ENCODE measurements around the gene RUNX2. TPM values are rescaled to one million over a fixed set of nuclear protein-coding genes. Genes with fewer than 3 reads are reported as not detected.
A peak's percentile ranks its signal among the peaks of the same experiment; 100 is the strongest.

RUNX2 gene
- total RNA-seq, 1 experiment from 2014 or later: 3.8 TPM

GRCh38 chr6:45590696-45591184, 262.6 kb downstream of the RUNX2 start:
- no peaks in the 10 kb centered on the region for H3K27me3 ChIP-seq (ENCODE audit: low read length)
- peak overlapping the region; percentile 90 for H3K9ac ChIP-seq (ENCODE audit: low read length)
- H4K20me1 ChIP-seq (ENCODE audit: low read length): no peaks in the 10 kb centered on the region
- ATAC-seq (peak; percentile 31), DNase-seq (peak; percentile 35)
- H3K27ac ChIP-seq (ENCODE audit: low read length): peak overlapping the region; percentile 97
- POLR2A ChIA-PET (ENCODE audit: unreplicated experiment): interaction anchor here (0.7 to 0.8 kb wide), 2 partner anchors 16 to 172 kb away, joined by 3 to 9 read pairs; no protein-coding TSS in a partner anchor
- no peaks in the 10 kb centered on the region for H3K9me3 ChIP-seq (ENCODE audit: low read length)
- no peaks in the 10 kb centered on the region for H3K36me3 ChIP-seq (ENCODE audit: low read depth, low read length)
- peak overlapping the region; percentile 2; the same call in 1 of the 2 replicates for H3K4me3 ChIP-seq (ENCODE audit: low read length)
- no peaks in the 10 kb centered on the region for H3F3A ChIP-seq (ENCODE audit: low read length, unreplicated experiment)
- H3K4me2 ChIP-seq (ENCODE audit: low read length): peak overlapping the region; percentile 61
- intact Hi-C loops (cut with micrococcal nuclease): loop anchor here (1.0 to 5.0 kb wide), 4 partner anchors 17 to 153 kb away; no protein-coding TSS in a partner anchor
- no peaks in the 10 kb centered on the region for H3K79me2 ChIP-seq (ENCODE audit: low read length)
- TF ChIP-seq EZH2 (IDR thresholded peaks at IDR 0.05; ENCODE audit: low read length, unreplicated experiment) (no peak), EZH2phosphoT487 (IDR thresholded peaks at IDR 0.05; ENCODE audit: borderline replicate concordance, low read length) (no peak)
- TF ChIP-seq, protein P1, sequence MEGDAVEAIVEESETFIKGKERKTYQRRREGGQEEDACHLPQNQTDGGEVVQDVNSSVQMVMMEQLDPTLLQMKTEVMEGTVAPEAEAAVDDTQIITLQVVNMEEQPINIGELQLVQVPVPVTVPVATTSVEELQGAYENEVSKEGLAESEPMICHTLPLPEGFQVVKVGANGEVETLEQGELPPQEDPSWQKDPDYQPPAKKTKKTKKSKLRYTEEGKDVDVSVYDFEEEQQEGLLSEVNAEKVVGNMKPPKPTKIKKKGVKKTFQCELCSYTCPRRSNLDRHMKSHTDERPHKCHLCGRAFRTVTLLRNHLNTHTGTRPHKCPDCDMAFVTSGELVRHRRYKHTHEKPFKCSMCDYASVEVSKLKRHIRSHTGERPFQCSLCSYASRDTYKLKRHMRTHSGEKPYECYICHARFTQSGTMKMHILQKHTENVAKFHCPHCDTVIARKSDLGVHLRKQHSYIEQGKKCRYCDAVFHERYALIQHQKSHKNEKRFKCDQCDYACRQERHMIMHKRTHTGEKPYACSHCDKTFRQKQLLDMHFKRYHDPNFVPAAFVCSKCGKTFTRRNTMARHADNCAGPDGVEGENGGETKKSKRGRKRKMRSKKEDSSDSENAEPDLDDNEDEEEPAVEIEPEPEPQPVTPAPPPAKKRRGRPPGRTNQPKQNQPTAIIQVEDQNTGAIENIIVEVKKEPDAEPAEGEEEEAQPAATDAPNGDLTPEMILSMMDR (conservative IDR thresholded peaks at IDR 0.05; ENCODE audit: low read depth, low read length): no peak
- BruUV-seq (replicated peaks): TSS peak; percentile 98
- CTCF ChIA-PET: interaction anchor here (0.6 to 1.1 kb wide), 2 partner anchors 114 to 124 kb away, joined by 3 to 4 read pairs; no protein-coding TSS in a partner anchor
- peaks cover 68% of the 10 kb centered on the region for H3K4me1 ChIP-seq (ENCODE audit: insufficient read depth, low read length)
- H2AFZ ChIP-seq (ENCODE audit: low read length): peak overlapping the region; percentile 22
- H3K9me2 ChIP-seq (replicated peaks; ENCODE audit: low read length): no peaks in the 10 kb centered on the region

GRCh38 chr6:45591306-45591705, 263.2 kb downstream of the RUNX2 start:
- Histone ChIP-seq H4K20me1 (ENCODE audit: low read length) (no peaks in the 10 kb centered on the region), H3K9me2 (replicated peaks; ENCODE audit: low read length) (no peaks in the 10 kb centered on the region), H3F3A (ENCODE audit: low read length, unreplicated experiment) (no peaks in the 10 kb centered on the region), H3K79me2 (ENCODE audit: low read length) (no peaks in the 10 kb centered on the region), H3K27ac (ENCODE audit: low read length) (peak overlapping the region; percentile 97), H3K9ac (ENCODE audit: low read length) (peak overlapping the region; percentile 90), H3K36me3 (ENCODE audit: low read depth, low read length) (no peaks in the 10 kb centered on the region), H3K4me1 (ENCODE audit: insufficient read depth, low read length) (peaks cover 66% of the 10 kb centered on the region), H2AFZ (ENCODE audit: low read length) (peak overlapping the region; percentile 22; the same call in 1 of the 2 replicates), H3K4me3 (ENCODE audit: low read length) (no peak overlapping the region), H3K27me3 (ENCODE audit: low read length) (no peaks in the 10 kb centered on the region), H3K9me3 (ENCODE audit: low read length) (no peaks in the 10 kb centered on the region), H3K4me2 (ENCODE audit: low read length) (peak overlapping the region; percentile 61)
- CTCF ChIA-PET: interaction anchor here (1.1 kb wide), 1 partner anchor 123 kb away, joined by 4 read pairs; no protein-coding TSS in a partner anchor
- BruUV-seq (replicated peaks): no TSS peak
- DNase-seq: peak; percentile 51
- POLR2A ChIA-PET (ENCODE audit: unreplicated experiment): interaction anchor here (0.7 kb wide), 1 partner anchor 15 kb away, joined by 9 read pairs; no protein-coding TSS in a partner anchor
- TF ChIP-seq EZH2phosphoT487 (IDR thresholded peaks at IDR 0.05; ENCODE audit: borderline replicate concordance, low read length): no peak
- no peak for TF ChIP-seq EZH2 (IDR thresholded peaks at IDR 0.05; ENCODE audit: low read length, unreplicated experiment)
- TF ChIP-seq, protein P1 (conservative IDR thresholded peaks at IDR 0.05; ENCODE audit: low read depth, low read length): no peak
- no peak for ATAC-seq
- intact Hi-C loops (cut with micrococcal nuclease): loop anchor here (5.0 kb wide), 1 partner anchor 154 kb away; no protein-coding TSS in a partner anchor

- ATAC-seq (no peak), DNase-seq (no peak)
- TF ChIP-seq, protein P1 (conservative IDR thresholded peaks at IDR 0.05; ENCODE audit: low read depth, low read length): no peak
- no peak for TF ChIP-seq EZH2phosphoT487 (IDR thresholded peaks at IDR 0.05; ENCODE audit: borderline replicate concordance, low read length)
- TF ChIP-seq EZH2 (IDR thresholded peaks at IDR 0.05; ENCODE audit: low read length, unreplicated experiment): no peak
- no peaks in the 10 kb centered on the region for H3K27me3 ChIP-seq (ENCODE audit: low read length)
- peak overlapping the region; percentile 61; the same call in 1 of the 2 replicates for H3K4me2 ChIP-seq (ENCODE audit: low read length)
- no peaks in the 10 kb centered on the region for H3F3A ChIP-seq (ENCODE audit: low read length, unreplicated experiment)
- peak overlapping the region; percentile 90 for H3K9ac ChIP-seq (ENCODE audit: low read length)
- no peaks in the 10 kb centered on the region for H3K79me2 ChIP-seq (ENCODE audit: low read length)
- no TSS peak for BruUV-seq (replicated peaks)
- peaks cover 60% of the 10 kb centered on the region for H3K4me1 ChIP-seq (ENCODE audit: insufficient read depth, low read length)
- intact Hi-C loops (cut with micrococcal nuclease): loop anchor here (5.0 kb wide), 1 partner anchor 155 kb away; no protein-coding TSS in a partner anchor
- H3K36me3 ChIP-seq (ENCODE audit: low read depth, low read length): no peaks in the 10 kb centered on the region
- H3K4me3 ChIP-seq (ENCODE audit: low read length): no peak overlapping the region
- no peaks in the 10 kb centered on the region for H3K9me3 ChIP-seq (ENCODE audit: low read length)
- POLR2A ChIA-PET (ENCODE audit: unreplicated experiment): no interaction called here
- CTCF ChIA-PET: no interaction called here
- no peaks in the 10 kb centered on the region for H3K9me2 ChIP-seq (replicated peaks; ENCODE audit: low read length)
- no peaks in the 10 kb centered on the region for H4K20me1 ChIP-seq (ENCODE audit: low read length)
- H3K27ac ChIP-seq (ENCODE audit: low read length): peak overlapping the region; percentile 97
- H2AFZ ChIP-seq (ENCODE audit: low read length): 0 out of 2 replicates have a peak overlapping the region, but pooled peaks have one; percentile 3
Measured at GRCh38 chr6:45591890-45592289, 263.8 kb downstream of the RUNX2 start.

Data from PC-3 (cell line).